Left lung (tissue), 10 donors: Measurements from ENCODE around the gene DLEC1. TPM values are rescaled to one million over a fixed set of nuclear protein-coding genes. Genes with fewer than 3 reads are reported as not detected.

ENCODE experiments used
- ATAC-seq: fragments of 200-7000 bp; cut with Tn5 transposase; one replicate; pipeline ENCODE4 v1.9.1; 2020; ENCODE audit warnings: moderate library complexity
- DNase-seq, 4 donors: peaks; one replicate each; pipeline ENCODE4 v3.0.0-alpha.2; 2013 to 2020
- H3K27ac ChIP-seq, 2 donors: fragments of 200-600 bp; sonication (generic) in 1 of 2; one replicate each; pipeline versions ENCODE4 v1.5.0 to v1.8.0; 2020 to 2021
- H3K27me3 ChIP-seq, 2 donors: fragments of 200-600 bp; sonication (generic) in 1 of 2; one replicate each; pipeline versions ENCODE4 v1.5.0 to v1.8.0; 2020 to 2021
- H3K36me3 ChIP-seq, 2 donors: fragments of 200-600 bp; sonication (generic) in 1 of 2; one replicate each; pipeline versions ENCODE4 v1.5.0 to v1.8.0; 2020 to 2021
- H3K4me1 ChIP-seq, 2 donors: fragments of 200-600 bp; one replicate each; pipeline ENCODE4 v1.8.0; 2021
- H3K4me3 ChIP-seq, 2 donors: fragments of 200-600 bp; sonication (generic) in 1 of 2; one replicate each; pipeline versions ENCODE4 v1.5.0 to v1.8.0; 2020 to 2021; ENCODE audit warnings: mild to moderate bottlenecking in 1 of 2
- H3K9me3 ChIP-seq, 2 donors: fragments of 200-600 bp; sonication (generic) in 1 of 2; one replicate each; pipeline versions ENCODE4 v1.5.0 to v1.8.0; 2020 to 2021
- CTCF ChIP-seq, 2 donors: fragments of 200-600 bp; sonication (generic) in 1 of 2; IDR thresholded peaks; one replicate each; pipeline versions ENCODE4 v1.5.0 to v1.8.0; 2021; ENCODE audit warnings: antibody characterized with exemption in 2 of 2
- intact Hi-C, 2 donors: fragments of 100-400 bp; cut with DNase I; formaldehyde crosslinking; loops; one replicate each; pipeline versions ENCODE4 v1.11.2 to v1.14.2; 2022
- polyA plus RNA-seq, 6 donors: library from polyadenylated mRNA; unstranded; fragments of 120-200 nt; gene quantifications; one replicate each; pipeline ENCODE4 v1.2.1, GENCODE V29; 2013; ENCODE audit not compliant: insufficient read length in 6 of 6
- total RNA-seq, 2 donors: library from RNA; stranded (reverse); fragmentation: NEBNext Ultra II Directional; extraction: Animal tissue kit (Norgen Biotek cat#: 25700); gene quantifications; one replicate each; pipeline ENCODE4 v1.2.1, GENCODE V29; 2021
- donor health status: DM: no; HTN: yes; CAD: no.
- donor health status: DM: no; HTN: no; CAD: no.

Gene DLEC1
- total and polyA plus RNA-seq, 8 donors = 2.8 to 10.5 (median 6.1) TPM

GRCh38 chr3:38043486-38043885, 4.5 kb downstream of the DLEC1 start:
- Histone ChIP-seq H3K9me3 (no peaks in the 10 kb centered on the region), H3K36me3 (no peaks in the 10 kb centered on the region), H3K4me1 (peaks cover 5 to 24% of the 10 kb centered on the region in 2 donors), H3K27me3 (no peaks in the 10 kb centered on the region), H3K27ac (no peak overlapping the region), H3K4me3 (no peak overlapping the region)
- TF ChIP-seq CTCF (IDR thresholded peaks at IDR 0.05) = no peak
- no peak for DNase-seq
- intact Hi-C loops = no loop called here
- ATAC-seq = no peak

- Histone ChIP-seq H3K9me3 (no peaks in the 10 kb centered on the region), H3K27me3 (no peaks in the 10 kb centered on the region), H3K4me3 (no peak overlapping the region), H3K4me1 (no peaks in the 10 kb centered on the region), H3K27ac (no peak overlapping the region), H3K36me3 (no peaks in the 10 kb centered on the region)
- no peak for TF ChIP-seq CTCF (IDR thresholded peaks at IDR 0.05)
- DNase-seq (no peak), ATAC-seq (no peak)
- intact Hi-C loops = no loop called here
These were observed 7.0 kb downstream of the DLEC1 start for GRCh38 chr3:38046027-38046426.

- TF ChIP-seq CTCF (IDR thresholded peaks at IDR 0.05) = no peak
- no peaks in the 10 kb centered on the region for H3K9me3 ChIP-seq
- ATAC-seq (no peak), DNase-seq (no peak)
- H3K36me3 ChIP-seq = no peaks in the 10 kb centered on the region
- no peaks in the 10 kb centered on the region for H3K4me1 ChIP-seq
- no peaks in the 10 kb centered on the region for H3K27me3 ChIP-seq
- H3K4me3 ChIP-seq = no peak overlapping the region
- intact Hi-C loops = no loop called here
- H3K27ac ChIP-seq = no peak overlapping the region
These were observed 7.8 kb downstream of the DLEC1 start for GRCh38 chr3:38046821-38047220.

- H3K27ac ChIP-seq = no peak overlapping the region
- intact Hi-C loops = no loop called here
- no peaks in the 10 kb centered on the region for H3K36me3 ChIP-seq
- no peak overlapping the region for H3K4me3 ChIP-seq
- H3K27me3 ChIP-seq = no peaks in the 10 kb centered on the region
- TF ChIP-seq CTCF (IDR thresholded peaks at IDR 0.05) = no peak
- no peak for DNase-seq
- ATAC-seq = no peak
- H3K9me3 ChIP-seq = no peaks in the 10 kb centered on the region
- no peaks in the 10 kb centered on the region for H3K4me1 ChIP-seq
These were observed 8.9 kb downstream of the DLEC1 start for GRCh38 chr3:38047896-38048295.

- ATAC-seq (peak; percentile 72), DNase-seq (no peak)
- Histone ChIP-seq H3K27me3 (no peaks in the 10 kb centered on the region), H3K4me3 (no peak overlapping the region), H3K36me3 (no peaks in the 10 kb centered on the region), H3K4me1 (no peaks in the 10 kb centered on the region), H3K27ac (no peak overlapping the region), H3K9me3 (no peaks in the 10 kb centered on the region)
- no peak for TF ChIP-seq CTCF (IDR thresholded peaks at IDR 0.05)
- intact Hi-C loops = no loop called here
These were observed 10.5 kb downstream of the DLEC1 start for GRCh38 chr3:38049358-38050126.
